Stomach smooth muscle (tissue), 2 donors: Measurements from ENCODE around the gene SMARCA1.

Experiments used
- H3K27ac ChIP-seq: one replicate; pipeline ENCODE4 v1.7.0; 2013; ENCODE audit warnings: mild to moderate bottlenecking, low read length, inconsistent platforms
- H3K27me3 ChIP-seq, 2 donors: one replicate each; pipeline ENCODE4 v1.7.0; 2013; ENCODE audit warnings: low read length in 2 of 2; ENCODE audit not compliant: insufficient read depth in 2 of 2, control insufficient read depth in 1 of 2
- H3K36me3 ChIP-seq, 2 donors: one replicate each; pipeline ENCODE4 v1.7.0; 2013; ENCODE audit warnings: low read length in 2 of 2; ENCODE audit not compliant: control insufficient read depth in 2 of 2, insufficient read depth in 2 of 2
- H3K4me1 ChIP-seq: one replicate; pipeline ENCODE4 v1.7.0; 2013; ENCODE audit warnings: low read length; ENCODE audit not compliant: control insufficient read depth, insufficient read depth
- H3K4me3 ChIP-seq, 2 donors: one replicate each; pipeline ENCODE4 v1.7.0; 2013; ENCODE audit warnings: low read length in 2 of 2
- H3K9ac ChIP-seq, 2 donors: one replicate each; pipeline ENCODE4 v1.7.0; 2013; ENCODE audit warnings: low read length in 2 of 2, mild to moderate bottlenecking in 1 of 2
- H3K9me3 ChIP-seq, 2 donors: one replicate each; pipeline ENCODE4 v1.7.0; 2013; ENCODE audit warnings: low read length in 2 of 2; ENCODE audit not compliant: control insufficient read depth in 2 of 2
- donor health status: healthy.
- donor health status: Pancreatic carcinoma.

Gene SMARCA1

GRCh38 chrX:129461801-129462456, 61.4 kb downstream of the SMARCA1 start:
- Histone ChIP-seq H3K36me3 (peaks cover 0 to 2% of the 10 kb centered on the region in 2 donors), H3K9ac (no peak overlapping the region), H3K4me3 (no peak overlapping the region), H3K4me1 (no peaks in the 10 kb centered on the region), H3K9me3 (no peaks in the 10 kb centered on the region), H3K27me3 (no peaks in the 10 kb centered on the region), H3K27ac (no peak overlapping the region)

- Histone ChIP-seq H3K4me3 (no peak overlapping the region), H3K27me3 (no peaks in the 10 kb centered on the region), H3K9ac (no peak overlapping the region), H3K27ac (no peak overlapping the region), H3K36me3 (no peaks in the 10 kb centered on the region), H3K4me1 (no peaks in the 10 kb centered on the region), H3K9me3 (no peaks in the 10 kb centered on the region)
Measured at GRCh38 chrX:129452523-129452922, 70.8 kb downstream of the SMARCA1 start.

GRCh38 chrX:129450123-129450522, 73.2 kb downstream of the SMARCA1 start:
- Histone ChIP-seq H3K9ac (no peak overlapping the region), H3K9me3 (no peaks in the 10 kb centered on the region), H3K27me3 (no peaks in the 10 kb centered on the region), H3K4me1 (no peaks in the 10 kb centered on the region), H3K36me3 (no peaks in the 10 kb centered on the region), H3K4me3 (no peak overlapping the region), H3K27ac (no peak overlapping the region)

GRCh38 chrX:129449148-129449547, 74.1 kb downstream of the SMARCA1 start:
- Histone ChIP-seq H3K27me3 (no peaks in the 10 kb centered on the region), H3K4me1 (no peaks in the 10 kb centered on the region), H3K9ac (no peak overlapping the region), H3K9me3 (no peaks in the 10 kb centered on the region), H3K36me3 (no peaks in the 10 kb centered on the region), H3K4me3 (no peak overlapping the region), H3K27ac (no peak overlapping the region)

GRCh38 chrX:129445436-129445835, 77.9 kb downstream of the SMARCA1 start:
- Histone ChIP-seq H3K9me3 (no peaks in the 10 kb centered on the region), H3K9ac (no peak overlapping the region), H3K4me1 (no peaks in the 10 kb centered on the region), H3K36me3 (no peaks in the 10 kb centered on the region), H3K4me3 (no peak overlapping the region), H3K27ac (no peak overlapping the region), H3K27me3 (no peaks in the 10 kb centered on the region)

GRCh38 chrX:129433945-129434344, 89.3 kb downstream of the SMARCA1 start:
- Histone ChIP-seq H3K4me1 (no peaks in the 10 kb centered on the region), H3K9me3 (no peaks in the 10 kb centered on the region), H3K27ac (no peak overlapping the region), H3K27me3 (no peaks in the 10 kb centered on the region), H3K4me3 (no peak overlapping the region), H3K9ac (no peak overlapping the region), H3K36me3 (peaks cover 0 to 10% of the 10 kb centered on the region in 2 donors)

- Histone ChIP-seq H3K36me3 (peaks cover 0 to 10% of the 10 kb centered on the region in 2 donors), H3K9me3 (no peaks in the 10 kb centered on the region), H3K27me3 (no peaks in the 10 kb centered on the region), H3K4me1 (no peaks in the 10 kb centered on the region), H3K9ac (no peak overlapping the region), H3K4me3 (no peak overlapping the region), H3K27ac (no peak overlapping the region)
Measured at GRCh38 chrX:129433461-129433860, 89.8 kb downstream of the SMARCA1 start.

GRCh38 chrX:129427267-129427666, 96.0 kb downstream of the SMARCA1 start:
- Histone ChIP-seq H3K9ac (no peak overlapping the region), H3K4me3 (no peak overlapping the region), H3K36me3 (peaks cover 5% of the 10 kb centered on the region in 2 donors), H3K9me3 (no peaks in the 10 kb centered on the region), H3K27ac (no peak overlapping the region), H3K4me1 (no peaks in the 10 kb centered on the region), H3K27me3 (peaks cover 0 to 3% of the 10 kb centered on the region in 2 donors)

- H3K4me1 ChIP-seq = no peaks in the 10 kb centered on the region
- no peak overlapping the region for H3K4me3 ChIP-seq
- peaks cover 0 to 3% of the 10 kb centered on the region in 2 donors for H3K27me3 ChIP-seq
- peaks cover 5% of the 10 kb centered on the region in 2 donors for H3K36me3 ChIP-seq
- no peak overlapping the region for H3K27ac ChIP-seq
- no peaks in the 10 kb centered on the region for H3K9me3 ChIP-seq
- no peak overlapping the region for H3K9ac ChIP-seq
Measured at GRCh38 chrX:129423191-129423590, 100.1 kb downstream of the SMARCA1 start.

GRCh38 chrX:129404670-129405008, 118.7 kb downstream of the SMARCA1 start:
- Histone ChIP-seq H3K27me3 (no peaks in the 10 kb centered on the region), H3K9me3 (no peaks in the 10 kb centered on the region), H3K27ac (no peak overlapping the region), H3K4me1 (no peaks in the 10 kb centered on the region), H3K36me3 (no peaks in the 10 kb centered on the region), H3K4me3 (no peak overlapping the region), H3K9ac (no peak overlapping the region)

GRCh38 chrX:129403974-129404669, 119.2 kb downstream of the SMARCA1 start:
- H3K4me1 ChIP-seq = no peaks in the 10 kb centered on the region
- H3K9me3 ChIP-seq = no peaks in the 10 kb centered on the region
- no peak overlapping the region for H3K27ac ChIP-seq
- H3K9ac ChIP-seq = no peak overlapping the region
- H3K36me3 ChIP-seq = no peaks in the 10 kb centered on the region
- no peaks in the 10 kb centered on the region for H3K27me3 ChIP-seq
- no peak overlapping the region for H3K4me3 ChIP-seq
